Measurements from ENCODE around the gene HARBI1.

The HARBI1 gene, protein sequence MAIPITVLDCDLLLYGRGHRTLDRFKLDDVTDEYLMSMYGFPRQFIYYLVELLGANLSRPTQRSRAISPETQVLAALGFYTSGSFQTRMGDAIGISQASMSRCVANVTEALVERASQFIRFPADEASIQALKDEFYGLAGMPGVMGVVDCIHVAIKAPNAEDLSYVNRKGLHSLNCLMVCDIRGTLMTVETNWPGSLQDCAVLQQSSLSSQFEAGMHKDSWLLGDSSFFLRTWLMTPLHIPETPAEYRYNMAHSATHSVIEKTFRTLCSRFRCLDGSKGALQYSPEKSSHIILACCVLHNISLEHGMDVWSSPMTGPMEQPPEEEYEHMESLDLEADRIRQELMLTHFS

DNA sequence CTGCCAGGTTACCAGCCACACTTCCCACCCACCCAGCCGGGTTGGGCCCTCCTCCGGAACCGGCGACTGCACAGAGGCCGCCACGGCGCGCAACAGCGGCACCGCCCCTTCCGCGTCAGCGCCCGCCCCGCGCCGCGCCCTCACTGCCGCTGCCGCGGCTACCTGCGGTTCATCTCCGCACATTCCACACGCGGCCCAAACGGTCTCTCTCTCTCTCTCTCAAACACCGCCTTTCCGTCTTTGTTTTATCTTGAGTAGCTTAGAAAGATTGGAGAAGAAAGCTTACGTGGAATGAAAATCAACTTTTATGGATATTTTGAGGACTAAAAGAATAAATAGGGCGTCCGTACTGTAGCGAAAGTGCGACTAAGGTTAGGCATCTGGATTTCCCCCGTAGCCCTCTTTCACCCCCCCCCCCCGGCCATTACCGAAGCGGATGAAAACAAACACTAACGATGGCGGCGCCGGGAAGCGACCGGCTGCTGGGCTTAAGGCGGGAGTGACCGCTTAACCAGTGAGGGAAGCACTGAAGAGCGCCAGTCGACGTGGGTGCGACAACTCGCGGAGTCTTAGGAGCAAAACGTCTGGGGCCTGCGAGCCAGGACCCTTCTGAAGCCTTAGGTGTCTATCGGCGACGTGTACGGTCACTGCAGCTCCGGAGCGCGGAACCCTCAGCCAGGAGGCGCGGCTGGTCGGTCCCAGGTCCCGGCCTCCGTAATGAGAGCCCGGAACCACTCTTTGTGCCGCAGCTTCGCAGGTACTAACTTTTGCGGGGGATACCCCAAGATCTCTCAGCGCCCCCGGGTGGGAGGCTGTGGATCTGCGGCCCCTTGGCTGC lies at the start of gene HARBI1, which contains the start of gene ATG13:
Gene HARBI1 (minus strand): TSS at position 94 of the 838 bp plus-strand sequence. CDS start 990 bp downstream, outside the sequence.
Gene ATG13 (plus strand): TSS at position 420 of the 838 bp plus-strand sequence. CDS start 26,739 bp downstream, outside the sequence.
- TF ChIP-seq, protein P1, sequence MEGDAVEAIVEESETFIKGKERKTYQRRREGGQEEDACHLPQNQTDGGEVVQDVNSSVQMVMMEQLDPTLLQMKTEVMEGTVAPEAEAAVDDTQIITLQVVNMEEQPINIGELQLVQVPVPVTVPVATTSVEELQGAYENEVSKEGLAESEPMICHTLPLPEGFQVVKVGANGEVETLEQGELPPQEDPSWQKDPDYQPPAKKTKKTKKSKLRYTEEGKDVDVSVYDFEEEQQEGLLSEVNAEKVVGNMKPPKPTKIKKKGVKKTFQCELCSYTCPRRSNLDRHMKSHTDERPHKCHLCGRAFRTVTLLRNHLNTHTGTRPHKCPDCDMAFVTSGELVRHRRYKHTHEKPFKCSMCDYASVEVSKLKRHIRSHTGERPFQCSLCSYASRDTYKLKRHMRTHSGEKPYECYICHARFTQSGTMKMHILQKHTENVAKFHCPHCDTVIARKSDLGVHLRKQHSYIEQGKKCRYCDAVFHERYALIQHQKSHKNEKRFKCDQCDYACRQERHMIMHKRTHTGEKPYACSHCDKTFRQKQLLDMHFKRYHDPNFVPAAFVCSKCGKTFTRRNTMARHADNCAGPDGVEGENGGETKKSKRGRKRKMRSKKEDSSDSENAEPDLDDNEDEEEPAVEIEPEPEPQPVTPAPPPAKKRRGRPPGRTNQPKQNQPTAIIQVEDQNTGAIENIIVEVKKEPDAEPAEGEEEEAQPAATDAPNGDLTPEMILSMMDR (IDR thresholded peaks at IDR 0.05; ENCODE audit: low read depth, low read length, missing control alignments), result peak; percentile 93
- H3K4me3 ChIP-seq (ENCODE audit: low read depth, low read length), result peak within 1 kb of the TSS; percentile 83
- DNase-seq (ENCODE audit: low read depth), result peak; percentile 75

DNA sequence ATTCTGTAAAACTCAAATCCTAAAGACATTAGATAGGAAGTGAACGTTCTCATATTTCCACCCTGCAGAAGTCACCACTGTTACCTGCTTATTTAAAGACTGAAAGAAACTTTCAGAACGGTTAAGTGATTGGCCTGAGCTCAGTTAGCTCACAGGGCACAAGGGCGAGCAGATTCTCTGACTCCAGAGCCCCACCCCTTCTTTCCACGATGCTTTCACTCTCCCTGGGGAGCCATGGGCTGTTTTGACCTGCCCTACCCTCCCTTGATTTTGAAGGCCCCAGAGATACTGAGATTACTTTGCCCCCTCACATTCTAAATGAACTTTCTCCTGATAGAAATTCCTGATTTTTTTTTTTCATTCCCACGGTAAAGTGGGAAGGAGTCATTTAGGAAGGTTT lies 49.5 kb upstream of the HARBI1 start:
- TF ChIP-seq, protein P1 (IDR thresholded peaks at IDR 0.05; ENCODE audit: low read depth, low read length, missing control alignments), result no peak
- H3K4me3 ChIP-seq (ENCODE audit: low read depth, low read length), result no peak overlapping the region
- no peak for DNase-seq (ENCODE audit: low read depth)

DNA sequence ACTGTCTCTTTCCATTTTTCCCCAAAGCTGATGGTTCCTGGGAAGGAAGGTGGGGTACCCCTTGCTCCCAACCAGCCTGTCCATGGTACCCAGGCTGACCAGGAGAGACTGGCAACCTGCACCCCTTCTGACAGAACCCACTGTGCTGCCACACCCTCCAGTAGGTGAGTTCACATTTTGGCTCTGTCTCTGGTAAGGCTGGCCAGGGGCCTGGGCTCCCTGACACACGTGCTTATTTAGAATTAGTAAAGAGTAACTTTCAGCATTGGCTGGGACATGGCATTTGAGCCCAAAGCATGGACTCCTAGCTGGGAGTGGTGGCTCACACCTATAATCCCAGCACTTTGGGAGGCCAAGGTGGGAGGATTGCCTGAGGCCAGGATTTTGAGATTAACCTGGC lies 48.3 kb upstream of the HARBI1 start:
- TF ChIP-seq, protein P1 (IDR thresholded peaks at IDR 0.05; ENCODE audit: low read depth, low read length, missing control alignments), result no peak
- no peak for DNase-seq (ENCODE audit: low read depth)
- no peak overlapping the region for H3K4me3 ChIP-seq (ENCODE audit: low read depth, low read length)

DNA sequence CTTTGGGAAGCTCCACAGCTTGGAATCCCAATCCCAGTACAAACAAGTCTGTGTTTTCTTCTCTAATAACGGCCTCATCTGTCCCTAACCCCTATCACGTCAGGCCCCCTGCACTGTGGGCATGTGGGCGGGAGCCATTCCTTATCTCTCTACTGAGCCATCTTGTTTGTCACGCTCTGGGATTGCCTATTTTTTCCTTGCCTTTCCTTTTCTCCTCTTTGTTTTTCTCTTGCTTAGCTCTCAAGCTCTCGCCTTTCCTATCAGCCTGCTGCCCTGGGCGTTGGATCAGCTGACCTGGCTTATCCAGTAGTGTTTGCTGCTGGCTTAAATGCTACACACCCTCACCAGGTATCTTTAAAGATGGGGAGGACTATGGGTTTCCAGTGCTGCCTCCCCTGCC lies 47.6 kb upstream of the HARBI1 start:
- TF ChIP-seq, protein P1 (IDR thresholded peaks at IDR 0.05; ENCODE audit: low read depth, low read length, missing control alignments), result no peak
- no peak for DNase-seq (ENCODE audit: low read depth)

DNA sequence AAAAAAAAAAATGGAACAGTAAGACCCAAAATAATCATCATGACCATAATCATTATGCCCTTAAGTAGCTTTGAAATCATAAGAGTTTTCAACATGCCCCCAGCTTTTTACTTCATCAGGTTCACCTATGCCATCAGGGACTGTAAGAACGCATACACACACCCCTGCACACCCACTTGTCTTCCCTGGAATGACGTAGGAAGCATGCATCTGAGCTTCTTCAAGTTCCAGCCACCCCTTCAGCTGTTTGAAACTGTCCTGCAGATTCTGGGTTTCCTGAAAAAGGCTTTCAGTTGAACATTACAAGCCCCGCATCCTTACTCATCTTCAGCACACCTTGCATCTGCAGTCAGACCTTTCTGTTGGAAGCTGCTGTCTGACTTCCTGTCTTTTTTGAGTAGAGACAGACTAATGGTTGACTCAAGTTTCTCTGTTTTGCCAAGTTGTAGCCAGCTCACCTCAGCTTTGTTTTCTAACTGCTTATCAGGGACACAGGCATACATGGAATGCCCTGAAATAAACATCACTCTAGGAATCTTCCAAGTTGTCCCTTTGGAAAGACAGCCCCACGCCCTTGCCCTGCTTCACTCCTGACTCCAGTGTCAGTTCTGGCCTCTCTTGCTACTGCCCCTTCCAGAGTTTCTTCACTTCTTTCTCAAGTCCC lies 46.4 kb upstream of the HARBI1 start:
- TF ChIP-seq, protein P1 (IDR thresholded peaks at IDR 0.05; ENCODE audit: low read depth, low read length, missing control alignments), result no peak
- DNase-seq (ENCODE audit: low read depth), result no peak
- H3K4me3 ChIP-seq (ENCODE audit: low read depth, low read length), result no peak overlapping the region

More for the DNA sequence above, 47.6 kb upstream of the HARBI1 start:
- no peak overlapping the region for H3K4me3 ChIP-seq (ENCODE audit: low read depth, low read length)

DNA sequence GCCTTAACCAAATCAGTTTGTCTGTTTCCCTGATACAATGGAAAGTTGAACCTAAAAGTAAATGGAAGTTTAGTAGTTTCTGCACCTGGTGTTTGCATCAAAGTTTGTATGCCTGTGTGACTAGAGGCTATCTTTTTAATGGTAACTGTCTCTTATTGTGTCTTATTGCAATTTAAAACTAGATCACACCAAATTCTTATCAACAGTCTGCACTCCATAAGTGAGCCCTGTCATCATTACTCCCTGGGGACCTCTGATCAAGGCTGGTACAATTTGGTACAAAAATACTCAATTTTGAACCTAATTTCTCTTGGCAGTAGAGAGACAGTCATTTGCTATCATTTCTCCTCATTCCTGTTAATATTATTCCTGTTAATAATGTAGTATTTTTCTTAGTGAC lies 45.3 kb upstream of the HARBI1 start:
- TF ChIP-seq, protein P1 (IDR thresholded peaks at IDR 0.05; ENCODE audit: low read depth, low read length, missing control alignments), result no peak
- no peak overlapping the region for H3K4me3 ChIP-seq (ENCODE audit: low read depth, low read length)
- DNase-seq (ENCODE audit: low read depth), result no peak

Data from GM12864 (cell line).